Activated naive CD4-positive, alpha-beta T cell treated with anti-CD3 and anti-CD28 coated beads, Interleukin-2, amount 10 ng/mL, durations not matched to agents 7 days and 5 days (primary cell): ENCODE results near the gene ADGRV1.
"Not testable (repeated sequence)": the region's sequence is repeated elsewhere in the genome, so short reads cannot be mapped to it uniquely, and the experiment has no call there.

ENCODE experiments used
- CTCF ChIA-PET: fragments of 350-600 bp; sonication (Branson Sonifier 250); formaldehyde crosslinking; loops from one replicate; lab custom pipeline; 2021; ENCODE audit warnings: antibody characterized with exemption; lab: Charles Lee
- DNase-seq: peaks from one replicate; pipeline ENCODE4 v3.0.0-alpha.2; 2020
- H3K27ac Mint-ChIP-seq: one replicate; pipeline ENCODE4 v1.8.0; 2021; ENCODE audit warnings: mild to moderate bottlenecking, moderate library complexity, mixed read lengths
- H3K27me3 Mint-ChIP-seq: one replicate; pipeline ENCODE4 v1.8.0; 2021; ENCODE audit warnings: mild to moderate bottlenecking, mixed read lengths
- H3K36me3 Mint-ChIP-seq: one replicate; pipeline ENCODE4 v1.8.0; 2021; ENCODE audit warnings: mixed read lengths
- H3K4me1 Mint-ChIP-seq: one replicate; pipeline ENCODE4 v1.8.0; 2021; ENCODE audit warnings: mixed read lengths
- H3K4me3 Mint-ChIP-seq: one replicate; pipeline ENCODE4 v1.8.0; 2021; ENCODE audit warnings: mild to moderate bottlenecking, moderate library complexity, mixed read lengths
- H3K9me3 Mint-ChIP-seq: one replicate; pipeline ENCODE4 v1.8.0; 2021; ENCODE audit warnings: mixed read lengths

Gene ADGRV1

GRCh38 chr5:91006713-91007112 lies 448.1 kb downstream of the ADGRV1 start:
- Mint-ChIP-seq H3K9me3 (no peaks in the 10 kb centered on the region), H3K36me3 (no peaks in the 10 kb centered on the region)
- CTCF ChIA-PET = no interaction called here

GRCh38 chr5:91007251-91007650 lies 448.7 kb downstream of the ADGRV1 start:
- no peak for DNase-seq
- Mint-ChIP-seq H3K36me3 (no peaks in the 10 kb centered on the region), H3K4me3 (no peak overlapping the region), H3K4me1 (peaks cover 6% of the 10 kb centered on the region), H3K27ac (no peak overlapping the region), H3K9me3 (no peaks in the 10 kb centered on the region), H3K27me3 (peaks cover 4% of the 10 kb centered on the region)
- CTCF ChIA-PET = no interaction called here

More at GRCh38 chr5:91006713-91007112, 448.1 kb downstream of the ADGRV1 start:
- Mint-ChIP-seq H3K27ac (no peak overlapping the region), H3K4me3 (no peak overlapping the region), H3K27me3 (peaks cover 4% of the 10 kb centered on the region), H3K4me1 (peaks cover 6% of the 10 kb centered on the region)
- DNase-seq = no peak

GRCh38 chr5:91007780-91008402 lies 449.3 kb downstream of the ADGRV1 start:
- CTCF ChIA-PET = interaction anchor here (0.9 kb wide), 1 partner anchor 55 kb away, joined by 3 read pairs; no protein-coding TSS in a partner anchor

GRCh38 chr5:91010090-91010489 lies 451.5 kb downstream of the ADGRV1 start:
- H3K27me3 Mint-ChIP-seq = no peaks in the 10 kb centered on the region
- peaks cover under 1% of the 10 kb centered on the region for H3K9me3 Mint-ChIP-seq
- no peaks in the 10 kb centered on the region for H3K36me3 Mint-ChIP-seq
- H3K4me1 Mint-ChIP-seq = peaks cover 6% of the 10 kb centered on the region
- no peak overlapping the region for H3K4me3 Mint-ChIP-seq
- DNase-seq = no peak
- H3K27ac Mint-ChIP-seq = peak overlapping the region; percentile 4
- CTCF ChIA-PET = interaction anchor here (1.0 kb wide), 1 partner anchor 8 kb away, joined by 3 read pairs; no protein-coding TSS in a partner anchor

More at GRCh38 chr5:91007780-91008402, 449.3 kb downstream of the ADGRV1 start:
- Mint-ChIP-seq H3K27ac (no peak overlapping the region), H3K4me3 (no peak overlapping the region), H3K4me1 (peaks cover 6% of the 10 kb centered on the region), H3K27me3 (peaks cover 4% of the 10 kb centered on the region), H3K9me3 (no peaks in the 10 kb centered on the region), H3K36me3 (no peaks in the 10 kb centered on the region)
- DNase-seq = no peak

- peaks cover 6% of the 10 kb centered on the region for H3K4me1 Mint-ChIP-seq
- DNase-seq = no peak
- no peaks in the 10 kb centered on the region for H3K36me3 Mint-ChIP-seq
- H3K9me3 Mint-ChIP-seq = peaks cover 2% of the 10 kb centered on the region
- no peak overlapping the region for H3K27ac Mint-ChIP-seq
- H3K4me3 Mint-ChIP-seq = no peak overlapping the region
- H3K27me3 Mint-ChIP-seq = no peaks in the 10 kb centered on the region
- CTCF ChIA-PET = interaction anchor here (0.9 kb wide), 1 partner anchor 13 kb away, joined by 3 read pairs; no protein-coding TSS in a partner anchor
These were observed 452.4 kb downstream of the ADGRV1 start for GRCh38 chr5:91011029-91011428.

- H3K4me3 Mint-ChIP-seq, H3K27ac Mint-ChIP-seq, H3K27me3 Mint-ChIP-seq, DNase-seq, H3K4me1 Mint-ChIP-seq, H3K9me3 Mint-ChIP-seq, H3K36me3 Mint-ChIP-seq, CTCF ChIA-PET: not testable (repeated sequence)
These were observed 454.3 kb downstream of the ADGRV1 start for GRCh38 chr5:91012867-91013266.

GRCh38 chr5:91016322-91016721 lies 457.7 kb downstream of the ADGRV1 start:
- Mint-ChIP-seq H3K4me1 (no peaks in the 10 kb centered on the region), H3K27ac (no peak overlapping the region), H3K27me3 (peaks cover 4% of the 10 kb centered on the region), H3K9me3 (peaks cover 2% of the 10 kb centered on the region), H3K36me3 (no peaks in the 10 kb centered on the region), H3K4me3 (no peak overlapping the region)
- DNase-seq = no peak
- CTCF ChIA-PET = no interaction called here

- Mint-ChIP-seq H3K4me1 (no peaks in the 10 kb centered on the region), H3K36me3 (no peaks in the 10 kb centered on the region), H3K27ac (no peak overlapping the region), H3K9me3 (peaks cover 2% of the 10 kb centered on the region), H3K27me3 (peaks cover 4% of the 10 kb centered on the region), H3K4me3 (no peak overlapping the region)
- DNase-seq = no peak
- CTCF ChIA-PET = no interaction called here
These were observed 458.5 kb downstream of the ADGRV1 start for GRCh38 chr5:91016954-91017700.

GRCh38 chr5:91018200-91018599 lies 459.6 kb downstream of the ADGRV1 start:
- no peaks in the 10 kb centered on the region for H3K4me1 Mint-ChIP-seq
- H3K27me3 Mint-ChIP-seq = peaks cover 4% of the 10 kb centered on the region
- H3K9me3 Mint-ChIP-seq = peaks cover 2% of the 10 kb centered on the region
- no peak overlapping the region for H3K4me3 Mint-ChIP-seq
- CTCF ChIA-PET = interaction anchor here (0.8 kb wide), 1 partner anchor 9 kb away, joined by 3 read pairs; no protein-coding TSS in a partner anchor
- no peak for DNase-seq
- no peaks in the 10 kb centered on the region for H3K36me3 Mint-ChIP-seq
- H3K27ac Mint-ChIP-seq = no peak overlapping the region

GRCh38 chr5:91018712-91019371 lies 460.2 kb downstream of the ADGRV1 start:
- Mint-ChIP-seq H3K27me3 (peaks cover 4% of the 10 kb centered on the region), H3K4me1 (no peaks in the 10 kb centered on the region), H3K4me3 (no peak overlapping the region), H3K9me3 (peaks cover 2% of the 10 kb centered on the region), H3K27ac (no peak overlapping the region), H3K36me3 (no peaks in the 10 kb centered on the region)
- DNase-seq = no peak
- CTCF ChIA-PET = interaction anchor here (0.8 kb wide), 1 partner anchor 9 kb away, joined by 3 read pairs; no protein-coding TSS in a partner anchor

- no peaks in the 10 kb centered on the region for H3K36me3 Mint-ChIP-seq
- no peak overlapping the region for H3K27ac Mint-ChIP-seq
- H3K4me3 Mint-ChIP-seq = no peak overlapping the region
- H3K27me3 Mint-ChIP-seq = peaks cover 4% of the 10 kb centered on the region
- H3K9me3 Mint-ChIP-seq = no peaks in the 10 kb centered on the region
- no peak for DNase-seq
- no peaks in the 10 kb centered on the region for H3K4me1 Mint-ChIP-seq
- CTCF ChIA-PET = no interaction called here
These were observed 461.6 kb downstream of the ADGRV1 start for GRCh38 chr5:91020065-91020800.

GRCh38 chr5:91022518-91022917 lies 463.9 kb downstream of the ADGRV1 start:
- CTCF ChIA-PET = interaction anchor here (0.5 kb wide), 1 partner anchor 804 kb away, joined by 3 read pairs; no protein-coding TSS in a partner anchor
- no peak overlapping the region for H3K27ac Mint-ChIP-seq
- no peaks in the 10 kb centered on the region for H3K36me3 Mint-ChIP-seq
- H3K27me3 Mint-ChIP-seq = peaks cover 4% of the 10 kb centered on the region
- no peaks in the 10 kb centered on the region for H3K4me1 Mint-ChIP-seq
- DNase-seq = no peak
- no peak overlapping the region for H3K4me3 Mint-ChIP-seq
- H3K9me3 Mint-ChIP-seq = no peaks in the 10 kb centered on the region

GRCh38 chr5:91024206-91024605 lies 465.6 kb downstream of the ADGRV1 start:
- no peak overlapping the region for H3K27ac Mint-ChIP-seq
- no peaks in the 10 kb centered on the region for H3K36me3 Mint-ChIP-seq
- no peaks in the 10 kb centered on the region for H3K4me1 Mint-ChIP-seq
- CTCF ChIA-PET = no interaction called here
- no peaks in the 10 kb centered on the region for H3K9me3 Mint-ChIP-seq
- H3K27me3 Mint-ChIP-seq = no peaks in the 10 kb centered on the region
- no peak for DNase-seq
- H3K4me3 Mint-ChIP-seq = no peak overlapping the region

GRCh38 chr5:91024727-91025126 lies 466.1 kb downstream of the ADGRV1 start:
- DNase-seq = no peak
- Mint-ChIP-seq H3K4me1 (no peaks in the 10 kb centered on the region), H3K36me3 (no peaks in the 10 kb centered on the region), H3K27me3 (no peaks in the 10 kb centered on the region), H3K9me3 (no peaks in the 10 kb centered on the region), H3K27ac (no peak overlapping the region), H3K4me3 (no peak overlapping the region)
- CTCF ChIA-PET = no interaction called here
